Muscle layer of colon (tissue), 2 donors: Measurements from ENCODE around the gene LRRC8D.

Experiments used
- H3K27ac ChIP-seq: one replicate; pipeline ENCODE4 v1.7.0; 2013; ENCODE audit warnings: low read depth, mild to moderate bottlenecking, low read length, moderate library complexity
- H3K27me3 ChIP-seq, 2 donors: one replicate each; pipeline ENCODE4 v1.7.0; 2013; ENCODE audit warnings: low read length in 2 of 2, mild to moderate bottlenecking in 2 of 2; ENCODE audit not compliant: insufficient read depth in 2 of 2, control insufficient read depth in 1 of 2
- H3K36me3 ChIP-seq: one replicate; pipeline ENCODE4 v1.7.0; 2013; ENCODE audit warnings: mild to moderate bottlenecking, low read length; ENCODE audit not compliant: insufficient read depth
- H3K4me1 ChIP-seq: one replicate; pipeline ENCODE4 v1.7.0; 2013; ENCODE audit warnings: mild to moderate bottlenecking, low read length; ENCODE audit not compliant: insufficient read depth
- H3K4me3 ChIP-seq, 2 donors: one replicate each; pipeline ENCODE4 v1.7.0; 2013; ENCODE audit warnings: low read length in 2 of 2, low read depth in 1 of 2, mild to moderate bottlenecking in 1 of 2, moderate library complexity in 1 of 2
- H3K9ac ChIP-seq: one replicate; pipeline ENCODE4 v1.7.0; 2013; ENCODE audit warnings: low read length
- H3K9me3 ChIP-seq: one replicate; pipeline ENCODE4 v1.7.0; 2013; ENCODE audit warnings: mild to moderate bottlenecking, low read length
- donor health status: abdominal sarcoma.
- donor health status: Adenocarcinoma of cecum.

Gene LRRC8D

DNA sequence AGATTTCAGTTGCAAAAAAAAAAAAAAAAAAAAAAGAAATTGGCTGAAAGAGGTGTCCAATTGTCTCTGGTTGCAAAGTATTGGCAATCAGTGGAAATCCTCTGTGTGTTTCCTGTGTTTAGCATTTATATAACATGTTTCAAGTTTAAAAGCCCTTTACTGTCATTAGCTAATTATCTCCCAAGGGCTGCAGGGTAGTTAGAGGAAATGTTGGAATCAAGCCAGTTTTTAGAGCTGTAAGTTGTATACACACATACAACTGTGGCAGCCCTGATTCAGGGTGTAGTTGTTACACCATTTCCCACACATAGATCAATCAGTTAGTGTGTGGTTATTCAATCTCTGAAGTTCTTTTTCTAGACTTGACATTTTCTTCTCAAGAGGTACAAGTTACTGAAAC, 165.2 kb downstream of the LRRC8D start:
- Histone ChIP-seq H3K36me3 (no peaks in the 10 kb centered on the region), H3K4me3 (no peak overlapping the region), H3K9me3 (no peaks in the 10 kb centered on the region), H3K27ac (no peak overlapping the region), H3K9ac (no peak overlapping the region), H3K27me3 (no peaks in the 10 kb centered on the region), H3K4me1 (no peaks in the 10 kb centered on the region)
